NCI-H2107 treated with DMSO at 0.1 percent for 48 hours (cell line): ENCODE data around the gene PDE9A.

ENCODE experiments used
- DNase-seq: peaks from one replicate; lab custom pipeline; 2025; ENCODE audit not compliant: unreplicated experiment; lab: John Stamatoyannopoulos, UW

The PDE9A gene

DNA sequence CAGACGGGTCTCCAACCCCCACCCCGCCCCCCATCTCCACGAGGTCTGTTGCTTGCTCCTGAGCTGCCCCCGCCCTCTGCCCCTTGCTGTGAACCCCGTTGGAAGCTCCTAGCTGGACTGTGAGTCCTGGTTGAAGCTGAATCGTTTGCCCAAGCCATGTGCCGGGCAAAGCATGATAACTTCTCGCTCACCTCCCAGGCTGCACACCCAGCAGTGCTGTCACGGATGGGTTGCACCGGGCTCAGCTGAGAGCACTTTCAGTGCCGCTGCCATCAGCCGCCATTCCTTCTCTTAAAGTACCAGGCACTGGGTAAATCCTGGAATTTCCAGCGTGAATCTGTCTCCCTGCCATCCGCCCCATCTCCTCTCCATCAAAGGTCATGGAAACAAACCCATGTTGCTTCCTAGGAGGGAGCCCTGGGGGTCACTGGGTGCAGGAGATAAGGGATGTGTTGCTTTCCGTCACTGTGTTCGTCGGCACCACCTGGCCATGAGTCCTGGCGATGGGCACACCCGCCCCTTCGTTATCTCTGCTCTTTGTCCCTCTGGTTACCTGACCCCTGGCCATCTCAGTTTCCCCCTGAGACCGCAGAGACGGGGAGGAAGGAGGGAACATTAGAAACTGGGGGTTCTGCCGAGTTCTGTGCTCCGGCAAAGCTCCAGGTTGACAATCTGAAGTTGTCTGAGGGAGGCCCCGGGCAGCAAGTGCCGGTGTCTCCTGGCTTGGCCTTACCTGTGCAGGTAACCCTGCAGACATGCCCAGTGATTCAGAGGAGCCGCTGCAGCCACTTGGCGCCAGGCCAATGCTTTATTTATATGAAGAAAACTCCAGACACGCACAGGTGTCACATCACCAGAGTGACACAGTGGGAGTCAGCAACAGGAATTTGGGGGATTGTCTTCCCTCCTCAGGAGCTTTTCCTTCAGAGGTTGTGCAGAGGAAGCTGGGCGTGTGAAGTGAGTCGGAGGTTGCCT is 2.7 kb downstream of the PDE9A start:
- DNase-seq: peak; percentile 40

DNA sequence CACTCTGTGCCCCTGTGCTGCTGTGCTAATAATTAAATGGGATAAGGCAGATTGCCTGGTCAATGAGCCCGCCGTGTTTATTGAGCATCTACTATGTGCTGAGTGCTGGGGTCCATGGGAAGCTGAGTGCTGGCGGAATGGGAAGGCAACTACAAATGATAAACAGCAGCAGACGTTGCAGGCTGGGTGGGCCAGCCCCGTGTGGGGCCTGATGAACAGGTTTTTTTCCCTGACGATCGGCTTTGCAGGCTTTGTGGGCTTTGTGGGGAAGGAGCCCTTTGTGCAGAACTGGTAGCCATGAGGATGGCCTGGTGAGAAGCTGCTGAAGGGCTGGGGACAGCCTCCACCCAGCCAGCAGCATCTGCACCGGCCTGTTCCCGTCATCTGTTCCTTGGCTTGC is 3.5 kb downstream of the PDE9A start:
- DNase-seq: no peak

DNA sequence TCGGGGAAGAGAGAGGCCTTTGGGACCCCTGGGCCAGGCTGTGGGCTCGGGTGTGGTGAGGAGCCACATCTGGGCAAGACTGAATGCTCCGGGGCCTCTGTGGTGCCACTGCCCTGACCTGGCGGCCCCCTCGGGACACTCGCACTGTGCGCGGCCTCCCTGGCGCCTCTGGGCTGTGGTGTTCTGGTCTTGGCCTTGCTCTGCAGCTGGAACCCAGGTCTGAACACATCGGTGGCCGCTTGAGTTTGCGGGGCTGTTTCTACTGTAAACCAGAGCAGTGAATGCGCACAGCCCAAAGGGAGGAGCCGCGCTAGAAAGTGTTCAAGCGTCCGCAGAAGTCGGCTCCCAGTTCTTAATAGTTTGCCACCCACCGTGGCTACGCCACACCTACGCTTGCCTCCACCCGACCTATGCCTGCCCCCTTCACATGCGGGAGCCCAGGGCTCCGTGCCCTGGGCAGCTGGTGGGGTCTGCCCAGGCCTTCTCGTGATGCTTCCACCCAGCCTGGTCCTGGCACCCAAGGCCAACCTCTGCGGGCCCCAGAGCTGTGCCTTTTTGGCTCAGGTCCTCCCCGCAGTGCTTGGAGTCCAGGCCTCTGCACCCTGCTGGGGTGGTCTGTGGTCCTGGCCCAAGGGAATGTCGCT is 4.4 kb downstream of the PDE9A start:
- DNase-seq: no peak

DNA sequence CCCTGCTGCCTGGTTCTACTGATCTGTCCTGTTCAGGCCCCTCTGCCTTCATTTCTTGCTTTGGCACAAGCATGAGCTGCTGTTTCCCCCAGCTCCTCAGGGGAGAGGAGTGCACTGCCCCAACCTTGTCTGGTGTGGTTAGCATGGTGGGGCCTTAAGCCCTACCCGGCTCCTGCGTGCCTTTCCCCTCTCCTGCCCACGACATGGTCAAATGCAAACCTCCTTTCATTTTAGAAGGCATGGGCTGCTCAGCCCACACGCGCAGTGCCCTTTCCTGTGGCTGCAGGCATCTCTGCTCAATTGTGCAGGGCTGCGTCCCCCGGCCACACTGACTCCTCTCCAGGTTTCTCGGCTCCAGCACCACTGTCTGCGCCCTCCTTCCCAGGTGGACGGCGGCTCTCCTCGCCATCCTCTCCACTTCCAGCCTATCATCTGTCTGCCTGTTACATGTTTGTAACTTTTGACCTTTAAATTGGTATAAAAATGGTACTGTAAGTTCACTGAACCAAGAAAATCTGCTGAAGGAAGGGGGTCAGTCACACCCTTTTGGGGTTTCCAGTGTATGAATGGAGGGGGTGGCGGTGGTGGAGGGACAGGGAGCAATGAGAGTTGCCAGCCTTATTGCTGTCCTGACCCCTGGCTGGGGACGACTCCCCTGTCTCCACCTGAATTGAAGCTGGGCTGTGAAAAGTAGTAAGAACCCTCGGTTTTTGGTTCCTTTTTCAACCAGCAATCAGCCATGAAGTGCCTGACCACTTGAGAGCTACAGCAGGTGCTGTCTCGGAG is 5.1 kb downstream of the PDE9A start:
- no peak for DNase-seq

DNA sequence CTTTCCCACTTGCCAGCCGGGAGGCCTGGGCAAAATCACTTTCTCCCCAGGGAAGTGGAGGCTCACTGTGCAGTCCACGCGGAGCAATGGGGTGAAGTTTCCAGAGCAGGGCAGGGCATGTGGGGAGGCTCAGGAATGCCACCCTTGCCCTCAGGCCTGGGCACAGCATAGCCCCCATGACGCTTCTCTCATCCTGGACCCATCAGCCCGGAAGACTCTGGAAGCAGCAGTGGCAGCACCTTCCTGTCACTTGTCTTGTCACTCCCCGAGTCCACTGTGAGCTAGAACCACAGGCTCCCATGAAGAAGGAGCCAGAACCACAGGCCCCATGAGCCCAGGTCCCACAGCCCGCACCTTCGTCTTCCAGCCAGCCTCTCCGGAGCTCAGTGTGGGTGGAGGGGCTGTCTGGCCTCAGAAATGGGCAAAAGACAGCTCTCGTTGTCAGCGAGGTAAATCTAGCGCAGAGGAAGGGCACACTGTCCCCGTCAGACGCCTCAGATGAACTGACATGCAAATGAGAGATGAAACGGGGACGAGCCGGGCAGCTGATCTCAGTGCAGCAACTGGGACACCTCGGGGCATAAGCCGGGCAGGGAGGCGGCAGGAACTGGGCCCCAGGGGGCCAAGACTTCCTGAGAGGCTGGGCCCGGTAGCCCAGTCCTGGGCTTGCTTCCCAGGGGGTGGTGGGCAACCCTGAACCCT is 6.1 kb downstream of the PDE9A start:
- no peak for DNase-seq

DNA sequence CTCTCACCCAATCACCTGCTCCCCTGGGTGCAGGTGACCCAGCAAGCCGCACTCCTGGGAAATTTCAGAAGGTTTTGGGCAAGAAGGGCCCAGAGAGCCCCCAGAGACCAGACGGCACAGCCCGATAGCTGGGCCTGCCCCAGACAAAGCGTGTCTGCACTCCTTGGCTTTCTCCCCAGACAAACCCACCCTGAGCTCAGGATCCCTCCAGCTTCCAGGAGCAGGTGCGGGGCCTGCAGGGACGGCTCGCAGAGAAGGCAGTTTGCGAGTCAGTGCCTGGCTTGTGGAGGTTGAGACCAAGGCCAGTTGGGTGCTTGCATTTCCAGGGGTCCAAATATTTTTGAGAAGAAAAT is 6.7 kb downstream of the PDE9A start:
- DNase-seq: no peak

DNA sequence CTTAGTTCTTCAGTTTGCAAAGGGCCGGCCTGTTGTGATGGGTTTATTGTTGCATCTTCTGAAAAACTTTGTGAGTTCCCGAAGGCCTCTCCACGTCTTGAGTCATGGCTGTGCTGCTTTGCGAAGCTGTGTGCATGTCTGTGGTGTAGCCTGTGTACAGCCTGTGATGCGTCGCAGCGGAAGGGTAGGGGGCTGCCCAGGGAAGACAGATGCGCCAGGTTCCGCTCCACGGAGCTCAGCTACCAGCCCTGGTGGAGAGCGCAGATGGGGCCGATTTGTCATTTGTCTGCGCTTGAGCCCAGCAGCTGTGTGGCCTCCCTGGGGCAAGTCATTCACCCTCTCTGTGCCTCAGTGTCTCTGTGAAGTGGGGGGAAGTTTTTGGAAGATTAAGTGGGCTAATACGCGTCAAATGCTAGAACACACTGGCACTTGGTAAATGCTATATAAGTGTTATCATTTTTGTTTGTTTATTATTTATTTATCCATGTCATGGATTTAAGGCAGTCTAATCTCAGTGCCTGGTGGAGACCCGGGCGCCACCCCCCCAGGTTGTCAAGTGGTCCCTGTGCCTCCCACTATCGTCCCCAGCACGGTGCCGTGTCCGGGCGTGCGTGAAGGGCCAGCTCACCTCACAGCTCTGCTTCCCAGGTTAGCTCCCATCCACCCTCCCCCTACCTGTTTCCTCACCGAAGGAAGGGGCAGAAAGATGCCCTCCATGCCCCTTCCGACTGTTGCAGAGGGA is 8.4 kb downstream of the PDE9A start:
- no peak for DNase-seq

DNA sequence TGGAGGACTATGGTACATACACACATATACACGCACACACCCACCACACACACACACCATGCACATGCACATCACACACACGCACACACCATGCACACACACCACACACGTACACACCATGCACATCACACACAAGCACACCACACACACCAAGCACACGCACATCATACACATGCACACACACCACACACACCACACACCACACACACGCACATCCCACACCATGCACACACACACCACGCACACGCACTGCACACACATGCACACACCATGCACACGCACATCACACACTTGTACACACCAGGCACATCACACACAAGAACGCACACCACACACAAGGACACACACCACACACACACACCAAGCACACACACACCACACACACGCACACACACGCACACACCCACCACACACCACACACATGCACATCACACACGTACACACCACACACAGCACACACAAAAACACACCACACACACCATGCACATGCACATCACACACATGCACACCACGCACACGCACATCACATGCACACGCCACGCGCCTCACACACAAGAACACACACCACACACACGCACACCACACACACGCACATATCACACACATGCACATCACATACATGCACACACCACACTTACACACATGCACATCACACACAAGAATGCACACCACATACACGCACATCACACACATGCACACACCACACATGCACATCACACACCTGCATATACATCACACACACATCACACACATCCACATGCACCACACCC is 9.2 kb downstream of the PDE9A start:
- DNase-seq: no peak

DNA sequence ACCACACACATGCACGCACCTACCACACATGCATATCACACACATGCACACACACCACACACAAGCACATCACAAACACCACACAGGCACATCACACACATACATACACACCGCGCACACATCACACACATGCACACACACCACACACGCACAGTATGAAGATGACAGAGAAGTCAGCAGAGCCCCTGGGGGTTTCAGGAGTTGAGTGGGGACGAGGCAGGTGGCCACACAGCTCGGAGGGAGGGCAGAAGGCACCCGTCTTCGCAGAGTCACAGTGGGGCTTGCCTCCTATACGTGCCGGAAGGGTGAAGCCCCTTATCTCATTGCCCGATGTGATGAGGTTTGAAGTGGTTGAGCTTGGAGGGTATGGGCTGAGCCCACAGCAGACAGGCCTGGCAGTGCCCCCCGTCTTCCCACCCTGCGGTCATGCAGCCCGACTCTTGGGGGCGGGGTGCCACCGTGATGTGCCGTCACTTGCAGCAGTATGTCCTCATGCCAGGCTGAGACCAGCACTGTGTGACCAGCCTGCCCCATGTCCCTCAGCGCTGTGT is 9.9 kb downstream of the PDE9A start:
- DNase-seq: no peak

DNA sequence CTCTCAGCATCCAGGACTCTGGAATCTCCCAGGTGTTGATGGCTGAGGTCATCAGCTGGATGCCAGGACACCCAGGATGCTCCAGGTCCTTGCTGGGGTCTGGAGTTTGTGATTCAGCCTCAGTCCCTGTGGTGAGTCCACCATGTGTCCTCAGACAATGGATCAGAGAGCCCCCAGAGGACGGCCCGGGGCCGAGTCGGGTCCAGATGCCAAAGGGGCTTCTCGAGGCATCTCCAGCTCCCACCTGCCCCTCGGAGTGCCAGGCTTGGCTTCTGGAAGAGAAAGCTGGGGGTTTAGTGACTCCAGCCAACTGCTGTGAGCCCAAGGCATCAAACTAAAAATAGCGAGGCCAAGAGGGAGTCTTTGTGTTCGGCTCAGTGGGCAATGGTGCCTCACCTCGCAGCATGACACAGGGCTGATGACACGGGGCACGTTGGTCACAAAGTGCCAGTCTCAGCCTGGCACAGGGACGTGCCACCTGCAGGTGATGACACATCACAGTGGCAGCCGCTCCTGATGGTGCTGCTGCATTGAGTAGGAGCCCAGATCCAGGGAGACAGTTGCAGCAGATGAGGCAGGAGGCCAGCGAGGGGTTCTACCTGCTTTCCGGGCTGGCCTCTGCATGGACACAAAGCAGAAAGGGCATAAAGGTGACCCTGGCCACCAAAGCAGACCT is 10.6 kb downstream of the PDE9A start:
- no peak for DNase-seq

DNA sequence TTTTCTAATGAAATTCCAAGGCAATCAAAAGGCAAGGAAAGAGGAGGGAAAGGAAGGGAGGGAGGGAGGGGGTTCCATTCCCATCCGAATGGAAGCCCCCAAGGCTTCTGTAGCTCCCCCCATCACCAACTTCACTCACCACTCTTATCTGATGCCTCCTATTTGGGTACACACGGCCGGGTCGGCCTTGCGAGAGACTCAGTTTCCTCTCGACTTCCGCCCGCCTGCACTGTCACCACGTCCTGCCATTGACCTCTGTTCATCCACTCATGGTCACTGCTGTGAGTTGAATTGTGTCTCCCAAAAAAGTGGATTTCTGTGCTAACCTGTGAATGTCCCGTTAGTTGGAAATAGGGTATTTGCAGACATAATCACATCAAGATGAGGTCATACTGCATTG is 11.2 kb downstream of the PDE9A start:
- no peak for DNase-seq

DNA sequence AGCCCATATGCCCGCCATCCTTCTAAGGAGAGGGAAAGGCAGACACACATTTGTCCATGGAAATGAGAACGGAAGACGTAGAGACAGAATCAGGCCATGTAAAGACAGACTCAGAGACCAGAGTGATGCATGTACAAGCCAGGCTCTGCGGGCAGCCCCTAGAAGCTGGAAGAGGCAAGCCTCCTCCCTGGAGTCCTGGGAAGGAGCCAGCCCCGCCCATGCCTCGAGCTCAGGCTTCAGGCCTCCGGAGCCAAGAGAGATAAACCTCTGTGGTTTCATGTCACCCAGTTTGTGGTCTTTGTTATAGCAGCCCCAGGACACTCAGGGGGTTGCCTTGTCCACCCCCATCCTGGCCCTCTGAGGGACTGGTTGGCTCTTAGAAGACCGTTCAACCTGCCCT is 11.6 kb downstream of the PDE9A start:
- DNase-seq: no peak

DNA sequence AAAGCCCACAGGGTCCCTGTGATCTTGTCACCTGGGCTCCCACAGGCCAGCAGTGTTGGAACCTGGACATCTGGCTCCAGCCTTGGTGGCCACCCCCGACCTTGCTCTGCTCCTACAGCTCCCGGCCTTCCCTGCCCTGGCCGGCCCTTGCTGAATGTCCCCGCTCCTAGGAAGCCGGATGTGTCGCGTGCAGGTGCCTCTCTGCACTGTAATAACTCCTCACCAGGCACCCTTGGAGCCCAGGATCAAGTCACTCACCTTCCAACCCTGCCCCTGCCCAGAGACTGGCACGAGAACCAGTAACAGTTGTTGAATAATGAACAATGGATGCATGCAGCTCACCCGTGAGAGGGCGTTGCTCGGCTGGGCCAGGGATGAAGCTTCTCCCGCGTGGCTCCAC is 12.1 kb downstream of the PDE9A start:
- DNase-seq: no peak

DNA sequence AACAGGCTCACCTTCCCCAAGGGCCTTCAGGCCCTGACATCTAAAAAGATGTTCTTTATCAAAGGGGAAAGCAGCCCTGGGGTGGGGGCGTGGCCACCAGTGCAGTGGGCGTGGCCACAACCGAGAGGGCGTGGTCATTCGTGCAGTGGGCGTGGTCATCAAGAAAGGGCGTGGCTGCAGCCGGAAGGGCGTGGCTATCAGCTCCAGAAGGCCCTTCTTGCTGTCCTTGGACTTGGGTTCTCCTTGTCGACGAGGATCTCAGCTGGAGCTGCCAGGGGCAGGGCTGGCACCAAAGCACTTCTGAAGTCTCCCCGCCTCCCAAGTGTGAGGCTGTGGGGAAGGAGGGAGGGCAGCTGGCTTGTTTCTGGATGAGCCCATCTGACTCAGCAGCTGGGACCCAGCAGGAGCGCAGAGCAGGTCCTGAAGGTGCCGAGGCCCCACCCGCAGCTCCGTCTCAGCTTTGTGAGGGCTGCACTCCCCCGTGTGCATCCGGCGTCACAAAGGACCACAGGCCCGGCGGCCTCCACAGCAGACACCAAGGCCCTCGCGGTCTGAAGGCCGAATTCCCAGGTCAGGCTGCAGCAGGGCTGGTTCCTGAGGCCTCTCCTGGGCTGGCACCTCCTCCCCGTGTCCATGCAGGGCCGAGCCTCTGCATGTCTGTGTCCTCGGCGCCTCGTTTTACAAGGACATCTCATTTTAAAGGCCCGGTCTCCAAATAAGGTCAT is 12.8 kb downstream of the PDE9A start:
- no peak for DNase-seq

DNA sequence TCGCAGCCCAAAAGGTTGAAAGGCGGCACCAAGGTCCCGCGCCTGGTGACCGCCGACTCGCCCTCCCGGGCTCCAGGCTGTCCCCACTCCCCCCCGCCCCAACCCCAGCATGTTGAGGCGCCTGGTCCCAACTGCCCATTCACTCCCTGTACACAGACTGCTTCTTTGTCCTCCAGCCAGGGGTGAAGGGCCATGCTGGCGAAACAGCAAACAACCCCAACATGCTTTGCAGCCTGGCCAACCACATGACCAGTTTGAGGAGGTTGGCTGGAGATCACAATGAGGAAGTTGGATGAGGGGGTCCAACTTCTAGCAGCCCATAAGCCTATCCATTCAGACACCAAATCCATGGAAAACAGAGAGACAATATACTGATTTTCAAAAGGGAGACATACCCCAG is 13.5 kb downstream of the PDE9A start:
- DNase-seq: no peak

DNA sequence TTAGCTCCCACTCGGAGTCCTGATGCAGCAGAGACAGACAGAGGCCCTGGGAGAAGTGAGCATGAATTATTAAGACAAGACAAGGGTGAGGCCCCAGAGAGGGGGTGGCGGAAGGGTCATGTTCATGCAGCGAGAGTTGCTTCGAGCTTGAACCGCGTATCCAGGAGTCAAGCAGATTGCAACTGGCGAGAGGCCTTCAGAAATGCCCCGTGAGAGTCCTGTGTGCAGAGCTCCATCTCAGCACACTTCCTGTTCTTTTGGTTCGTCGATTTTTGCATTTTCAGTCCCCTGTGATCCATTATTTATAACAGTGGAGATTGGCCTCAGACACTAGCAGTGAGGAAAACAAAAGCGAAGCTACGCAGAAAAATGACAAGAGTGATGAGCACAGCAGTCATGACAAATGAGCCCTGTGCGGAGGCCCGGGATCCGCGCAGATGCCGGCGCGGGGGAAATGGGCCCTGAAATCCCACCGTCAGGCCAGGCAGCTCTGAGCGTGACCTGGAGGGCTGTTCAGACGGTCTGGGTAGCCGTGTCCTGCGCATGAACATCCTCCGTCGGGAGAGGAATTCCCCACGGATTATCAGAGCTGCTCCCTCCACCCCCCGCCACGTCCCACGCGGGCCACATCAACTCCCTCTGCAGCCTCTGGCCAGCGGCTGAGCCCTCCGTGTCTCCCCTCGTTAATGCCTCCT is 15.0 kb downstream of the PDE9A start:
- no peak for DNase-seq

DNA sequence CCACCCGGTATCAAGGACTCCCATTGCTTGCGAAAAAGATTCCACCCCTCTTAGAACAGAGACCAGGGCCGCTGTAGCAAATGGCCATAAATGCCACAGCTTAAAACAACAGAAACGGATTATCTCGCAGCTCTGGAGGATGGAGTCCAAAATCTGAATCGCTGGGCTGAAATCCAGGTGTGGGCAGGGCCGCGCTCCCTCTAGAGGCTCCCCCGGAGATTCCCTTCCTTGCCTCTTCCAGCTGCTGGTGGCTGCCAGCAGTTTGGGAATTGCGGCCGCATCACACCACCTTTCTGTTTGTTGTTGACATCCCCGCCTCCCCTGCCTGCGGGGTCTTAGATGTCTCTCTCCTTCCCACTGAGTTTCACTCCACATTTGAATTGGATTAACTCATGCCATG is 15.6 kb downstream of the PDE9A start:
- DNase-seq: no peak
